PC-3 (cell line): ENCODE data around the gene FBXW4. TPM values are rescaled to one million over a fixed set of nuclear protein-coding genes. Genes with fewer than 3 reads are reported as not detected.

ENCODE experiments used
- ATAC-seq: fragments of 200-7000 bp; cut with Tn5 transposase; 2 replicates; pipeline ENCODE4 v1.9.1; 2020; ENCODE audit warnings: mild to moderate bottlenecking, moderate library complexity
- BruUV-seq: library from RNA; stranded (reverse); fragments of 400-500 nt; replicated peaks from 2 replicates; lab custom pipeline; 2021; lab: Mats Ljungman, UMichigan
- CTCF ChIA-PET: fragments of 300-600 bp; sonication (Branson Sonifier 250); formaldehyde crosslinking; loops from one replicate; lab custom pipeline; 2022; ENCODE audit warnings: antibody characterized with exemption; lab: Charles Lee
- POLR2A ChIA-PET: fragments of 300-600 bp; sonication (Branson Sonifier 250); formaldehyde crosslinking; loops from one replicate; lab custom pipeline; 2022; ENCODE audit warnings: antibody characterized with exemption; ENCODE audit not compliant: unreplicated experiment; lab: Charles Lee
- DNase-seq: peaks from one replicate; pipeline ENCODE4 v3.0.0-alpha.2; 2015
- H2AFZ ChIP-seq: fragments of 300-600 bp; sonication (generic); 2 replicates; pipeline ENCODE4 v1.6.0; 2016; ENCODE audit warnings: antibody characterized with exemption, low read length
- H3F3A ChIP-seq: fragments of 300-600 bp; sonication (generic); one replicate; pipeline ENCODE4 v1.6.0; 2017; ENCODE audit warnings: antibody characterized with exemption, low read length, control low read depth, mild to moderate bottlenecking; ENCODE audit not compliant: unreplicated experiment
- H3K27ac ChIP-seq: fragments of 300-600 bp; sonication (generic); 2 replicates; pipeline ENCODE4 v1.5.1; 2016; ENCODE audit warnings: mild to moderate bottlenecking, low read length
- H3K27me3 ChIP-seq: fragments of 300-600 bp; sonication (generic); 2 replicates; pipeline ENCODE4 v1.6.1; 2016; ENCODE audit warnings: low read length, mixed read lengths
- H3K36me3 ChIP-seq: fragments of 300-600 bp; sonication (generic); 2 replicates; pipeline ENCODE4 v1.6.1; 2016; ENCODE audit warnings: low read depth, mixed run types, low read length, mixed read lengths
- H3K4me1 ChIP-seq: fragments of 300-600 bp; sonication (generic); 2 replicates; pipeline ENCODE4 v1.5.1; 2016; ENCODE audit warnings: low read length; ENCODE audit not compliant: insufficient read depth
- H3K4me2 ChIP-seq: fragments of 300-600 bp; sonication (generic); 2 replicates; pipeline ENCODE4 v1.6.0; 2016; ENCODE audit warnings: low read length
- H3K4me3 ChIP-seq: fragments of 300-600 bp; sonication (generic); 2 replicates; pipeline ENCODE4 v1.5.1; 2016; ENCODE audit warnings: mild to moderate bottlenecking, low read length, mixed read lengths
- H3K79me2 ChIP-seq: fragments of 300-600 bp; sonication (generic); 2 replicates; pipeline ENCODE4 v1.6.1; 2017; ENCODE audit warnings: low read length, mixed read lengths
- H3K9ac ChIP-seq: fragments of 300-600 bp; sonication (generic); 2 replicates; pipeline ENCODE4 v1.6.0; 2016; ENCODE audit warnings: mild to moderate bottlenecking, low read length
- H3K9me2 ChIP-seq: fragments of 300-600 bp; sonication (generic); replicated peaks from 2 replicates; pipeline ENCODE4 v1.6.1; 2016; ENCODE audit warnings: mixed run types, low read length, mixed read lengths
- H3K9me3 ChIP-seq: fragments of 300-600 bp; sonication (generic); 2 replicates; pipeline ENCODE4 v1.6.1; 2016; ENCODE audit warnings: low read length, mixed read lengths
- H4K20me1 ChIP-seq: fragments of 300-600 bp; sonication (generic); 2 replicates; pipeline ENCODE4 v1.6.1; 2016; ENCODE audit warnings: low read length, mixed read lengths
- CTCF ChIP-seq: fragments of 300-600 bp; sonication (generic); conservative IDR thresholded peaks from 2 replicates; pipeline ENCODE4 v1.5.1; 2017; ENCODE audit warnings: antibody characterized with exemption, low read depth, mild to moderate bottlenecking, low read length
- EZH2 ChIP-seq: fragments of 300-600 bp; sonication (generic); IDR thresholded peaks from one replicate; pipeline ENCODE4 v1.6.1; 2017; ENCODE audit warnings: antibody characterized with exemption, mild to moderate bottlenecking, low read length; ENCODE audit not compliant: unreplicated experiment
- EZH2phosphoT487 ChIP-seq: fragments of 300-600 bp; sonication (generic); IDR thresholded peaks from 2 replicates; pipeline ENCODE4 v1.6.1; 2018; ENCODE audit warnings: mild to moderate bottlenecking, antibody characterized with exemption, low read length, borderline replicate concordance
- intact Hi-C: fragments of 100-400 bp; cut with micrococcal nuclease; formaldehyde crosslinking; loops from 2 replicates; pipeline ENCODE4 v1.9.0; 2023
- total RNA-seq: library from RNA; depleted of rRNA; stranded (reverse); fragments of >200 nt; gene quantifications from 2 replicates; pipeline ENCODE4 v1.2.3, GENCODE V29; 2014

FBXW4 gene
- total RNA-seq, 1 experiment from 2014 or later: 18.8 TPM

- Histone ChIP-seq H3K9ac (no peak overlapping the region), H3K9me3 (no peaks in the 10 kb centered on the region), H2AFZ (no peak overlapping the region), H3K4me1 (no peaks in the 10 kb centered on the region), H3K4me2 (no peak overlapping the region), H3K9me2 (no peaks in the 10 kb centered on the region), H3K4me3 (no peak overlapping the region), H3K36me3 (no peaks in the 10 kb centered on the region), H4K20me1 (no peaks in the 10 kb centered on the region), H3F3A (no peaks in the 10 kb centered on the region), H3K27ac (no peak overlapping the region), H3K79me2 (no peaks in the 10 kb centered on the region), H3K27me3 (no peaks in the 10 kb centered on the region)
- CTCF ChIA-PET: interaction anchor here (1.7 kb wide), 1 partner anchor 179 kb away, joined by 18 read pairs; no protein-coding TSS in a partner anchor
- DNase-seq: no peak
- intact Hi-C loops: loop anchor here (10.0 kb wide), 1 partner anchor 473 kb away; no protein-coding TSS in a partner anchor
- no peak for ATAC-seq
- POLR2A ChIA-PET: no interaction called here
- BruUV-seq: no TSS peak
- TF ChIP-seq CTCF: no peak
- no peak for TF ChIP-seq EZH2phosphoT487
- no peak for TF ChIP-seq EZH2
These were observed 93.4 kb downstream of the FBXW4 start for GRCh38 chr10:101601541-101601940.

GRCh38 chr10:101597091-101597900 lies 97.7 kb downstream of the FBXW4 start:
- no peak overlapping the region for H3K4me2 ChIP-seq
- ATAC-seq: no peak
- no peak overlapping the region for H2AFZ ChIP-seq
- no peaks in the 10 kb centered on the region for H3K79me2 ChIP-seq
- H3K9ac ChIP-seq: no peak overlapping the region
- DNase-seq: no peak
- POLR2A ChIA-PET: no interaction called here
- no TSS peak for BruUV-seq
- H3K27ac ChIP-seq: no peak overlapping the region
- no peak overlapping the region for H3K4me3 ChIP-seq
- CTCF ChIA-PET: no interaction called here
- H4K20me1 ChIP-seq: no peaks in the 10 kb centered on the region
- H3K27me3 ChIP-seq: no peaks in the 10 kb centered on the region
- TF ChIP-seq EZH2 (no peak), EZH2phosphoT487 (no peak), CTCF (no peak)
- H3K9me3 ChIP-seq: no peaks in the 10 kb centered on the region
- no peaks in the 10 kb centered on the region for H3K4me1 ChIP-seq
- intact Hi-C loops: no loop called here
- H3F3A ChIP-seq: no peaks in the 10 kb centered on the region
- H3K36me3 ChIP-seq: no peaks in the 10 kb centered on the region
- H3K9me2 ChIP-seq: no peaks in the 10 kb centered on the region
